ENCODE results near the gene CYP24A1.

CYP24A1 gene

DNA sequence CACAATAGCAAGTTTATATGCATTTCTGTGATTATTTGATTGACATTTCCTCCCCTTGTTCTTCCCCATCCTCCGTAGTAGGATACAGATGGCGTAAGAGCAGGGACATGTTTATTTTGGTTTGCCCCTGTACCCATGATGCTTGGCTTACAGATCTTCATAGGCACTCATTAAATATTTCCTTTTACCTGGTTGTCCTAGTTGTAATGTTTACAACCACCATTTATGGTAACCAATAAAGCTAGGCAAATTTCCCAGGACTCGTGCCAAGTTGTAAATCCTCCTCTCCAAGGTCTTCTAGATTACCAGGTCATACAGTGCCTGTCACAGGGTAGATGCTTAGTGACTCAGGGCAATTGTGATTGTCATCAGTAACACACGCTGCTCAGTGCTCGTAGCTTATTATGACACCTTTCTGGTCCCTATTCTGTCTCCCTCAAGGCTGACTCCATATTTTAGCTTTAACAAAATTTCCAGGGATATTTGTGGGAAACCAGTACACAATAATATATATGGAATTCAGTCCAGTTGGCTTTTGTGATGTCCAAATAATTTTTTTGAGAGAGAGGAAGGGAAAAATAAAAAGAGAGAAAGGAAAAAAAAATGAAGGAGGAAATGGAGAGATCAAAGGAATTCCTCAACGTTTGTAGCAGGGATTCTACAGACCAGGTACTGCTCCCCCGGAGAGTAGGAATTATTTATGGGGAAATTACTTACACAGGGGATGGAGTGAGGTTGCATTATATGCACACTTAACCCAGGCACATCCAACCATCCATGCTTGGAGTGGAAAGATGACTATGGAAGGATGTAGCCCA lies 24.6 kb downstream of the CYP24A1 start:
- H3K4me1 ChIP-seq (ENCODE audit: control insufficient read depth in 1 of 2, insufficient read depth in 1 of 2, low read depth in 1 of 2, low read length in 1 of 2), result no peaks in the 10 kb centered on the region
- no peaks in the 10 kb centered on the region for H3K27me3 ChIP-seq
- no peak overlapping the region for H3K27ac ChIP-seq
- no peaks in the 10 kb centered on the region for H3K36me3 ChIP-seq
- TF ChIP-seq, protein P1, sequence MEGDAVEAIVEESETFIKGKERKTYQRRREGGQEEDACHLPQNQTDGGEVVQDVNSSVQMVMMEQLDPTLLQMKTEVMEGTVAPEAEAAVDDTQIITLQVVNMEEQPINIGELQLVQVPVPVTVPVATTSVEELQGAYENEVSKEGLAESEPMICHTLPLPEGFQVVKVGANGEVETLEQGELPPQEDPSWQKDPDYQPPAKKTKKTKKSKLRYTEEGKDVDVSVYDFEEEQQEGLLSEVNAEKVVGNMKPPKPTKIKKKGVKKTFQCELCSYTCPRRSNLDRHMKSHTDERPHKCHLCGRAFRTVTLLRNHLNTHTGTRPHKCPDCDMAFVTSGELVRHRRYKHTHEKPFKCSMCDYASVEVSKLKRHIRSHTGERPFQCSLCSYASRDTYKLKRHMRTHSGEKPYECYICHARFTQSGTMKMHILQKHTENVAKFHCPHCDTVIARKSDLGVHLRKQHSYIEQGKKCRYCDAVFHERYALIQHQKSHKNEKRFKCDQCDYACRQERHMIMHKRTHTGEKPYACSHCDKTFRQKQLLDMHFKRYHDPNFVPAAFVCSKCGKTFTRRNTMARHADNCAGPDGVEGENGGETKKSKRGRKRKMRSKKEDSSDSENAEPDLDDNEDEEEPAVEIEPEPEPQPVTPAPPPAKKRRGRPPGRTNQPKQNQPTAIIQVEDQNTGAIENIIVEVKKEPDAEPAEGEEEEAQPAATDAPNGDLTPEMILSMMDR (IDR thresholded peaks at IDR 0.05), result no peak
- no peak overlapping the region for H3K4me3 ChIP-seq (ENCODE audit: low read depth in 1 of 2, low read length in 1 of 2)
- H3K9me3 ChIP-seq, result no peaks in the 10 kb centered on the region

- H3K4me1 ChIP-seq (ENCODE audit: control insufficient read depth in 1 of 2, insufficient read depth in 1 of 2, low read depth in 1 of 2, low read length in 1 of 2), result no peaks in the 10 kb centered on the region
- peaks cover 7% of the 10 kb centered on the region for H3K27me3 ChIP-seq
- no peaks in the 10 kb centered on the region for H3K9me3 ChIP-seq
- TF ChIP-seq, protein P1 (IDR thresholded peaks at IDR 0.05), result no peak
- H3K27ac ChIP-seq, result no peak overlapping the region
- H3K36me3 ChIP-seq, result no peaks in the 10 kb centered on the region
- no peak overlapping the region for H3K4me3 ChIP-seq (ENCODE audit: low read depth in 1 of 2, low read length in 1 of 2)
These were observed 27.1 kb downstream of the CYP24A1 start for GRCh38 chr20:54146672-54147071.

- Histone ChIP-seq H3K4me3 (ENCODE audit: low read depth in 1 of 2, low read length in 1 of 2) (no peak overlapping the region), H3K9me3 (no peaks in the 10 kb centered on the region), H3K27me3 (peaks cover 24% of the 10 kb centered on the region), H3K27ac (no peak overlapping the region), H3K36me3 (no peaks in the 10 kb centered on the region), H3K4me1 (ENCODE audit: control insufficient read depth in 1 of 2, insufficient read depth in 1 of 2, low read depth in 1 of 2, low read length in 1 of 2) (no peaks in the 10 kb centered on the region)
- TF ChIP-seq, protein P1 (IDR thresholded peaks at IDR 0.05), result no peak
These were observed 28.9 kb downstream of the CYP24A1 start for GRCh38 chr20:54144847-54145414.

- H3K27ac ChIP-seq, result no peak overlapping the region
- no peaks in the 10 kb centered on the region for H3K9me3 ChIP-seq
- H3K4me3 ChIP-seq (ENCODE audit: low read depth in 1 of 2, low read length in 1 of 2), result no peak overlapping the region
- peaks cover 46% of the 10 kb centered on the region for H3K27me3 ChIP-seq
- H3K4me1 ChIP-seq (ENCODE audit: control insufficient read depth in 1 of 2, insufficient read depth in 1 of 2, low read depth in 1 of 2, low read length in 1 of 2), result no peaks in the 10 kb centered on the region
- TF ChIP-seq, protein P1 (IDR thresholded peaks at IDR 0.05), result no peak
- no peaks in the 10 kb centered on the region for H3K36me3 ChIP-seq
These were observed 32.7 kb downstream of the CYP24A1 start for GRCh38 chr20:54140927-54141566.

DNA sequence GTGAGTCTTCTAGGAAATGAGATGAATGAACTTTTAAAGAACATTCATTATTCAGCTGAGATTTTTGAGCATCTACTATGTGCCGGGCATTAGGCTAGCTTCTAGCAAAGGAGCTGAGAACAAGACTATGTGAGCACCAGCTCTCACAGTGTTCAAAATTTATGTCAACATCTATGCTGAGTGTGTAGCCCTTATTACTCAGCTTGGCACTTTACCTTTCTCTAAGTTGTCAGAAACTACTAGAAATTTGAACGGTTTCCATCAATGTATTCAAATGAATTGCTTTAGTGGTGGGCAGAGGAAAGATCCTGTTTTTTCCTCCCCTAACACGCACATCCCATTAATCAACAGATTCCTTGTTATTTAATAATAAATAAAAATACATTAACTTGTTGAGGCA lies 33.3 kb downstream of the CYP24A1 start:
- TF ChIP-seq, protein P1 (IDR thresholded peaks at IDR 0.05), result no peak
- no peaks in the 10 kb centered on the region for H3K4me1 ChIP-seq (ENCODE audit: control insufficient read depth in 1 of 2, insufficient read depth in 1 of 2, low read depth in 1 of 2, low read length in 1 of 2)
- peaks cover 50% of the 10 kb centered on the region for H3K27me3 ChIP-seq
- H3K36me3 ChIP-seq, result no peaks in the 10 kb centered on the region
- no peak overlapping the region for H3K4me3 ChIP-seq (ENCODE audit: low read depth in 1 of 2, low read length in 1 of 2)
- H3K9me3 ChIP-seq, result no peaks in the 10 kb centered on the region
- no peak overlapping the region for H3K27ac ChIP-seq

All from neutrophil (primary cell).